ENCODE measurements around the gene MGMT. TPM values are rescaled to one million over a fixed set of nuclear protein-coding genes. Genes with fewer than 3 reads are reported as not detected.

The MGMT gene
- total and polyA plus RNA-seq, 9 donors: 4.5 to 53.3 (median 25.4) TPM

DNA sequence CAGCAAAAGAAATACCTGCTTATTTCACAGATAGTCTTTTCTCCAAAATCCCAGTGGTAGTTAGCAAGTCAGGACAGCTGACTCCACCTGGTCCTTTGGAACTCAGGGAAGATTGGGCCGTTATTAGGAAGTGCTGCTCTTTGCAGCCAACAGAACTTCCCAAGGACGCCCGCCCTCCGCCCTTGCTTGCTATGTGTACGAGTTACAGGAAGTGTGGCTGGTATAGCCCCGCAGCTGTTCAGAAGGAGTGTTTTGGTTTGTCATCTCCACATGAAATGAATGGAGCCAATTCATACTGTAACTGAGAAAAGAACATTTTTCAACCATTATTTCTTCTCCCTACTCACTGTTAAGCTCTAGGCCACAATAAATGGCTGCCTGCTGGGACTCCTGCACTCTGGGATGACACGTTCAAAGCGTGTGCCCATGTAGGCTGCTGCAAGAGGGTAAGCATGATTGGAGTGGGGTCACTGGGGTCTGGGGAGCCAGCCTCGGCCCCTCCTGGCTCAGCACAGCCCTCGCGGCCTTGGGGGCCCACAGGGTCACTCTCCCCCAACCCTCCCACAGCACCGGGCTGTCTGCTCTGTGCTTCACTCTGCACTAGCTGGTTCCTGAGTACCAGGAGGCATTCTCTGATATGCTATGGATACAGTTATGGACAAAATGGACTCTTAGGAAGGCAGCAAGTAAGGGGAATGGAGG lies 253.0 kb downstream of the MGMT start:
- 14 to 53% (median 15%) methylated on average over 12 of the region's 12 CpGs for WGBS, 3 donors
- Histone ChIP-seq H3K9me3 (no peaks in the 10 kb centered on the region), H3K4me1 (ENCODE audit: insufficient read depth) (peaks cover 4% of the 10 kb centered on the region), H3K36me3 (no peaks in the 10 kb centered on the region), H3K27ac (no peak overlapping the region), H3K4me3 (no peak overlapping the region), H3K27me3 (no peaks in the 10 kb centered on the region)
- TF ChIP-seq POLR2A (IDR thresholded peaks at IDR 0.05): no peak
- TF ChIP-seq EP300 (IDR thresholded peaks at IDR 0.05): no peak
- TF ChIP-seq, protein P1, sequence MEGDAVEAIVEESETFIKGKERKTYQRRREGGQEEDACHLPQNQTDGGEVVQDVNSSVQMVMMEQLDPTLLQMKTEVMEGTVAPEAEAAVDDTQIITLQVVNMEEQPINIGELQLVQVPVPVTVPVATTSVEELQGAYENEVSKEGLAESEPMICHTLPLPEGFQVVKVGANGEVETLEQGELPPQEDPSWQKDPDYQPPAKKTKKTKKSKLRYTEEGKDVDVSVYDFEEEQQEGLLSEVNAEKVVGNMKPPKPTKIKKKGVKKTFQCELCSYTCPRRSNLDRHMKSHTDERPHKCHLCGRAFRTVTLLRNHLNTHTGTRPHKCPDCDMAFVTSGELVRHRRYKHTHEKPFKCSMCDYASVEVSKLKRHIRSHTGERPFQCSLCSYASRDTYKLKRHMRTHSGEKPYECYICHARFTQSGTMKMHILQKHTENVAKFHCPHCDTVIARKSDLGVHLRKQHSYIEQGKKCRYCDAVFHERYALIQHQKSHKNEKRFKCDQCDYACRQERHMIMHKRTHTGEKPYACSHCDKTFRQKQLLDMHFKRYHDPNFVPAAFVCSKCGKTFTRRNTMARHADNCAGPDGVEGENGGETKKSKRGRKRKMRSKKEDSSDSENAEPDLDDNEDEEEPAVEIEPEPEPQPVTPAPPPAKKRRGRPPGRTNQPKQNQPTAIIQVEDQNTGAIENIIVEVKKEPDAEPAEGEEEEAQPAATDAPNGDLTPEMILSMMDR (IDR thresholded peaks at IDR 0.05): no peak
- intact Hi-C loops (cut with DNase I): no loop called here
- peak in 1 of 5 donors; percentile 51 for DNase-seq

DNA sequence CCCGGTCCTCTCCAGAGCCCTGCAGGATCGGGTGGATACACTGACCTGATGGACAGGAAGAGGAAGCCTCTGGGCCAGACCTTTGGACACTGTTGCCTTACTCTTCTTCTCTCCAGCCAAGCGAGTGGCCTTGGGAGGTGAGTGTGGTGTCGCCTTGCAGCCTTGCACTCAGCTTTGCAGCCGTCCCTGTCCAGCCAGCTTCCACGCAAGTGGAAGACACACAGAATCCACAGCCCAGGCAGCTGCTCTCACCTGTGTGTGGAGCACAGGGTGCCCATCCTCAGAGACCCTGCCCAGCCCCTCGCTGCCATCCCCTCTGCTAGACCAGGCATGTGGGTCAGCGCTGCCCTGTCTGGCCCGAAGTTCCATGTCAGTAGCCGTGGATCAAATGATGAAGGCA lies 258.0 kb downstream of the MGMT start:
- WGBS, 3 donors: 58 to 74% (median 62%) methylated on average over 10 of the region's 10 CpGs
- Histone ChIP-seq H3K4me1 (ENCODE audit: insufficient read depth) (peaks cover 4% of the 10 kb centered on the region), H3K36me3 (no peaks in the 10 kb centered on the region), H3K27me3 (no peaks in the 10 kb centered on the region), H3K9me3 (no peaks in the 10 kb centered on the region), H3K4me3 (no peak overlapping the region), H3K27ac (no peak overlapping the region)
- no peak for DNase-seq
- intact Hi-C loops (cut with DNase I): no loop called here
- TF ChIP-seq EP300 (IDR thresholded peaks at IDR 0.05) (no peak), POLR2A (IDR thresholded peaks at IDR 0.05) (no peak)
- TF ChIP-seq, protein P1 (IDR thresholded peaks at IDR 0.05): no peak

DNA sequence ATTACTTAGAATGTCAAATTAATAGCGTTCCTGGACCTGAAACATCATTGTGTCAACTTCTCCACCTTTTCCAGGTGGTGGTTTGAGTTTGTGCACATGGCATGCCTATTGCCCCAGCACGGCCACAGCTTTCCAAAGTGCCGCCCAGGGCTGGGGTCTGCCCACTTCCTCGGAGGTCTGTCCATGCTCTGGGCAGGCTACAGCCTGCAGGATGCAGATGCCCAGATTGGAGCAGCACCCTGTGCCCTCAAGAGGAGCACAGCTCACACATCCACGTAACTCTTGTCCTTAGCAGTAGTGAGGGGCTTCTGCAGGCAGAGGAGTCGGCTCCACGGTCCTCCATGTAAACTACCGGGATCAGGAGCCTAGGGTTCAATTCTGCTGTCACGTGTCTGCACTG lies 258.4 kb downstream of the MGMT start:
- intact Hi-C loops (cut with DNase I): no loop called here
- 90 to 92% (median 92%) methylated on average over 9 of the region's 9 CpGs for WGBS, 3 donors
- Histone ChIP-seq H3K36me3 (no peaks in the 10 kb centered on the region), H3K27ac (no peak overlapping the region), H3K4me1 (ENCODE audit: insufficient read depth) (no peaks in the 10 kb centered on the region), H3K4me3 (no peak overlapping the region), H3K9me3 (no peaks in the 10 kb centered on the region), H3K27me3 (no peaks in the 10 kb centered on the region)
- TF ChIP-seq EP300 (IDR thresholded peaks at IDR 0.05): no peak
- TF ChIP-seq, protein P1 (IDR thresholded peaks at IDR 0.05): no peak
- TF ChIP-seq POLR2A (IDR thresholded peaks at IDR 0.05): no peak
- no peak for DNase-seq

DNA sequence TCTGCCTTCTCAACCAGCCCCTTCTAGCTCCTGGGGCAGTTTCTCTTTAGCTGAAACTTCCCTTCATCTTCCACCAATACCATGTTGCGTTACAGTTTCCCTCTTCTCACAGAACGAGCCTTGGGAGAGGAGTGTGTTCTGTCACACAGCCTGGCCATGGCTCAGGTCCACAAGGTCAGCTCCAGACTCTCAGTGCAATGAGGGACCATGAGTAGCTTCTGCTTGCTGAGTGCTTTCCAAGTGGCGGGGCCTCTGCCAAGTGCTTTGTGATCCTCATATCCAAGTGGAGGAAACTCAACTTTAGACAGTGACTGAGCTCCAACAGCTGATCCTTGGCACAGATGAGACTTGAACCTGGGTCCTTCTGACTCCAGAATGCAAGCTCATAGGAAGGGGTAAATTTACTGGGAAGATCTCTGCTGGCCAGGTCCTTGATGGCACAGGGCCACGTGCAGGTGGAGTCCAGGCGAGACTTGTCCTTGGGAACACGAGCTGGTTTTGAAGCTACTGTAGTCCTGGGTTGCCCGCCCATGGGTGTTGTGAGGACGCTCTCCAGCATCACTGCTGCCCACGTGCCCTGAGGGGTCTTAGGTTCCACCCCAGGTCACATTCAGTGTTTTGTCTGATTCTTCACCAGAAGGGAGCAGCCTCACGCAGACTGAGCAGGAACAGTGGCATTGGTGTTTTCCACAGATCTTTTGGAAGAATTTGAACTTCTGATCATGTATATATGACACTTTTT lies 259.0 kb downstream of the MGMT start:
- no peak overlapping the region for H3K4me3 ChIP-seq
- no peak overlapping the region for H3K27ac ChIP-seq
- WGBS, 3 donors: 92 to 95% (median 93%) methylated on average over 10 of the region's 10 CpGs
- no peaks in the 10 kb centered on the region for H3K36me3 ChIP-seq
- no peaks in the 10 kb centered on the region for H3K9me3 ChIP-seq
- no peak for DNase-seq
- no peak for TF ChIP-seq POLR2A (IDR thresholded peaks at IDR 0.05)
- TF ChIP-seq EP300 (IDR thresholded peaks at IDR 0.05): no peak
- TF ChIP-seq, protein P1 (IDR thresholded peaks at IDR 0.05): no peak
- H3K4me1 ChIP-seq (ENCODE audit: insufficient read depth): no peaks in the 10 kb centered on the region
- H3K27me3 ChIP-seq: no peaks in the 10 kb centered on the region
- intact Hi-C loops (cut with DNase I): no loop called here

All from ovary (tissue), 9 donors.